Mesenchymal stem cell (in vitro differentiated cells and primary cell): ENCODE data around the gene FKRP.

ENCODE experiments used
- DNase-seq: peaks from one replicate; pipeline ENCODE4 v3.0.0-alpha.2; 2013
- H2AFZ ChIP-seq: one replicate; pipeline ENCODE4 v1.6.1; 2013; ENCODE audit warnings: low read depth, mild to moderate bottlenecking, control low read depth, inconsistent platforms, low read length, moderate library complexity
- H2AK5ac ChIP-seq: 2 replicates; pipeline ENCODE4 v1.6.1; 2013; ENCODE audit warnings: low read length, moderate library complexity, mild to moderate bottlenecking, inconsistent platforms; ENCODE audit not compliant: severe bottlenecking
- H2BK120ac ChIP-seq: one replicate; pipeline ENCODE4 v1.6.1; 2013; ENCODE audit warnings: low read depth, mild to moderate bottlenecking, inconsistent platforms, low read length, moderate library complexity
- H2BK12ac ChIP-seq, 2 experiments: one replicate each; pipeline ENCODE4 v1.6.1; 2013; ENCODE audit warnings: inconsistent platforms in 2 of 2, low read length in 2 of 2, mild to moderate bottlenecking in 2 of 2, moderate library complexity in 2 of 2, control low read depth in 1 of 2
- H2BK15ac ChIP-seq: one replicate; pipeline ENCODE4 v1.6.1; 2013; ENCODE audit warnings: mild to moderate bottlenecking, low read depth, inconsistent platforms; ENCODE audit not compliant: poor library complexity, severe bottlenecking
- H2BK5ac ChIP-seq: 2 replicates; pipeline ENCODE4 v1.6.1; 2013; ENCODE audit warnings: low read depth, mild to moderate bottlenecking, low read length, control low read depth, inconsistent platforms; ENCODE audit not compliant: poor library complexity, severe bottlenecking
- H3K14ac ChIP-seq, 2 experiments: one replicate each; pipeline ENCODE4 v1.6.1; 2013; ENCODE audit warnings: inconsistent platforms in 2 of 2, low read length in 2 of 2, control low read depth in 1 of 2, mild to moderate bottlenecking in 1 of 2, moderate library complexity in 1 of 2
- H3K18ac ChIP-seq, 2 experiments: one replicate each; pipeline ENCODE4 v1.6.1; 2013; ENCODE audit warnings: inconsistent platforms in 2 of 2, low read length in 2 of 2, control low read depth in 1 of 2, low read depth in 1 of 2, mild to moderate bottlenecking in 1 of 2
- H3K23ac ChIP-seq, 2 experiments: one replicate each; pipeline ENCODE4 v1.6.1; 2013; ENCODE audit warnings: inconsistent platforms in 2 of 2, low read length in 2 of 2, mild to moderate bottlenecking in 2 of 2, moderate library complexity in 2 of 2, control low read depth in 1 of 2
- H3K27ac ChIP-seq: 2 replicates; pipeline ENCODE4 v1.5.1; 2013; ENCODE audit warnings: mild to moderate bottlenecking, moderate library complexity, low read length, control low read depth, inconsistent platforms; ENCODE audit not compliant: poor library complexity, severe bottlenecking
- H3K27me3 ChIP-seq, 2 experiments: 2 replicates each; pipeline versions ENCODE4 v1.6.1 to v1.7.0; 2013; ENCODE audit warnings: low read length in 2 of 2, mild to moderate bottlenecking in 2 of 2, moderate library complexity in 2 of 2, control low read depth in 1 of 2, inconsistent platforms in 1 of 2; ENCODE audit not compliant: control insufficient read depth in 1 of 2, insufficient read depth in 1 of 2
- H3K36me3 ChIP-seq, 2 experiments: 2 replicates each; pipeline versions ENCODE4 v1.6.1 to v1.7.0; 2013; ENCODE audit warnings: low read length in 2 of 2, control low read depth in 1 of 2, inconsistent platforms in 1 of 2, low read depth in 1 of 2, mild to moderate bottlenecking in 1 of 2; ENCODE audit not compliant: insufficient read depth in 2 of 2, control insufficient read depth in 1 of 2
- H3K4ac ChIP-seq, 2 experiments: one replicate each; pipeline ENCODE4 v1.6.1; 2013; ENCODE audit warnings: inconsistent platforms in 2 of 2, low read length in 2 of 2, mild to moderate bottlenecking in 2 of 2, moderate library complexity in 2 of 2, control low read depth in 1 of 2, low read depth in 1 of 2
- H3K4me1 ChIP-seq: 2 replicates; pipeline ENCODE4 v1.6.1; 2013; ENCODE audit warnings: low read depth, low read length, control low read depth; ENCODE audit not compliant: control insufficient read depth, insufficient read depth
- H3K4me2 ChIP-seq: 2 replicates; pipeline ENCODE4 v1.6.1; 2013; ENCODE audit warnings: low read length, mild to moderate bottlenecking, inconsistent platforms; ENCODE audit not compliant: poor library complexity, severe bottlenecking
- H3K4me3 ChIP-seq, 2 experiments: 2 replicates each; pipeline versions ENCODE4 v1.5.1 to v1.7.0; 2013; ENCODE audit warnings: low read length in 2 of 2, mild to moderate bottlenecking in 2 of 2, control low read depth in 1 of 2, low read depth in 1 of 2; ENCODE audit not compliant: insufficient read depth in 1 of 2
- H3K79me1 ChIP-seq: replicated peaks from 2 replicates; pipeline ENCODE4 v1.6.1; 2013; ENCODE audit warnings: mild to moderate bottlenecking, control low read depth, low read length, inconsistent platforms; ENCODE audit not compliant: poor library complexity, severe bottlenecking
- H3K9ac ChIP-seq: 2 replicates; pipeline ENCODE4 v1.7.0; 2013; ENCODE audit warnings: mild to moderate bottlenecking, low read length, moderate library complexity
- H3K9me3 ChIP-seq: 2 replicates; pipeline ENCODE4 v1.7.0; 2013; ENCODE audit warnings: mild to moderate bottlenecking, low read length; ENCODE audit not compliant: control insufficient read depth
- H4K8ac ChIP-seq: one replicate; pipeline ENCODE4 v1.6.1; 2013; ENCODE audit warnings: inconsistent platforms, mild to moderate bottlenecking, low read length, moderate library complexity
- H4K91ac ChIP-seq: one replicate; pipeline ENCODE4 v1.6.1; 2013; ENCODE audit warnings: mild to moderate bottlenecking, low read length, inconsistent platforms
- WGBS: methylation state at CpG from one replicate; pipeline ENCODE4 v1.1.7; 2013; ENCODE audit warnings: mixed read lengths; 5-methylcytosine and 5-hydroxymethylcytosine counted together

The FKRP gene

DNA sequence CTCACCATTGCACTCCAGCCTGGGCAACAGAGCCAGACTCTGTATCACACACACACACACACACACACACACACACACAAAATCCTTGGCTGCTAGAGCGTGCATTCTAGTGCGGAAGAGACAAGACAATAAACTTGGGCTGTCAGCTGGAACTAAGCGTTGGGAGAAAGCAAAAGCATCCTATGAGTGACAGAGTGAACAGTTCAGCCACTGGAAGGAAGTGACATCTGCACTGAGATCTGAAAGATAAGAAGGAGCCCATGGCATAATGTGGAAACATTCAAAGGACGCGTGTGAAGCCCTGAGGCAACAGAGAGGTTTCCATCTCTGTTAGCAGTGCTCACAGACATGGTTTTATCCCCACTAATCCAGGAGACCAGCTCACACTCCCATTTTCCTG, 46.1 kb downstream of the FKRP start:
- H3K27me3 ChIP-seq = no peaks in the 10 kb centered on the region
- peak overlapping the region in 1 of 2 experiments; percentile 86 for H3K4ac ChIP-seq
- no peak overlapping the region for H2AK5ac ChIP-seq
- H2BK15ac ChIP-seq = peak overlapping the region; percentile 44
- no peak overlapping the region for H2BK120ac ChIP-seq
- H3K4me2 ChIP-seq = no peak overlapping the region
- H4K91ac ChIP-seq = no peak overlapping the region
- H3K27ac ChIP-seq = no peak overlapping the region
- H3K4me1 ChIP-seq = peaks cover 16% of the 10 kb centered on the region
- no peak overlapping the region for H2BK5ac ChIP-seq
- WGBS = 60% methylated on average over 5 of the region's 5 CpGs
- peak overlapping the region; percentile 33 for H4K8ac ChIP-seq
- peak; percentile 90 for DNase-seq
- H2AFZ ChIP-seq = no peak overlapping the region
- H3K36me3 ChIP-seq = no peaks in the 10 kb centered on the region
- H3K23ac ChIP-seq = no peak overlapping the region
- peak overlapping the region; percentile 26 to 65 for H3K18ac ChIP-seq
- no peak overlapping the region for H3K14ac ChIP-seq
- no peak overlapping the region for H3K9ac ChIP-seq
- peak overlapping the region; percentile 14 to 89 for H2BK12ac ChIP-seq
- no peaks in the 10 kb centered on the region for H3K9me3 ChIP-seq
- H3K79me1 ChIP-seq = no peaks in the 10 kb centered on the region
- H3K4me3 ChIP-seq = no peak overlapping the region

DNA sequence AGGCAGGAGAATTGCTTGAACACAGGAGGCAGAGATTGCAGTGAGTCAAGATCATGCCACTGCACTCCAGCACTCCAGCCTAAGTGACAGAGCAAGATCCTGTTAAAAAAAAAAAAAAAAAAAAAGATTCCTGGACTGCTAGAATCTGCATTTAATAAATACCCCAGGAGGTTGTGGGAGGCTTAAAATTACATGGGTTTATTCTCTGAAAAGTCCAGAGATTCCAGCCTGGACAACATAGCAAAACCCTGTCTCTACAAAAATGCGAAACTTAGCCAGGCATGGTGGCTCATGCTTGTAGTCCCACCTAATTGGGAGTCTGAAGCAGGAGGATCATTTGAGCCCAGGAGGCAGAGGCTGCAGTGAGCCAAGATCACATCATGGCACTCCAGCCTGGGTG, 52.0 kb downstream of the FKRP start:
- H2BK12ac ChIP-seq = no peak overlapping the region
- peaks cover 5% of the 10 kb centered on the region for H3K4me1 ChIP-seq
- no peak overlapping the region for H3K14ac ChIP-seq
- 100% methylated on average over 1 of the region's 1 CpG for WGBS
- H2AFZ ChIP-seq = no peak overlapping the region
- H3K36me3 ChIP-seq = no peaks in the 10 kb centered on the region
- H3K18ac ChIP-seq = no peak overlapping the region
- H2BK5ac ChIP-seq = no peak overlapping the region
- no peak overlapping the region for H4K8ac ChIP-seq
- H3K9ac ChIP-seq = no peak overlapping the region
- no peak for DNase-seq
- H2AK5ac ChIP-seq = no peak overlapping the region
- H2BK120ac ChIP-seq = no peak overlapping the region
- no peak overlapping the region for H3K4me3 ChIP-seq
- H2BK15ac ChIP-seq = no peak overlapping the region
- no peaks in the 10 kb centered on the region for H3K9me3 ChIP-seq
- H3K79me1 ChIP-seq = no peaks in the 10 kb centered on the region
- no peak overlapping the region for H3K4ac ChIP-seq
- H3K23ac ChIP-seq = no peak overlapping the region
- no peak overlapping the region for H3K4me2 ChIP-seq
- H3K27me3 ChIP-seq = no peaks in the 10 kb centered on the region
- H3K27ac ChIP-seq = no peak overlapping the region
- no peak overlapping the region for H4K91ac ChIP-seq

DNA sequence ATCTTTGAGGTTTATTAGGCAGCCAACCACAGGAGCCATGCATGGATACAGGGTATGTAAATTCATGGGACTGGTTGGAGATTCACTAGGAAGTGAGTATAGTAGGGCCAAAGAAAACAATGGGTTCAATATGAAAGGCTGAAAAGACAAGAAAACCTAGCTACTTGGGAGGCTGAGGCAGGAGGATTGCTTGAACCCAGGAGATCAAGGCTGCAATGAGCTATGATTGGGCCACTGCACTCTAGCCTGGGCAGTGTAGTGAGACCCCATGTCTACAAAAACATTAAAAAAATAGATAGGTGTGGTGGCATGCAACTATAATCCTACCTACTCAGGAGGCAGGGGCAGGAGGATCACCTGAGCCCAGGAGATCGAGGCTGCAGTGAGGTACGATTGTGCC, 52.9 kb downstream of the FKRP start:
- Histone ChIP-seq H3K4me1 (peaks cover 5% of the 10 kb centered on the region), H3K4me3 (no peak overlapping the region), H2AFZ (no peak overlapping the region), H3K4ac (no peak overlapping the region), H2BK15ac (no peak overlapping the region), H2BK120ac (no peak overlapping the region), H2BK12ac (no peak overlapping the region), H3K36me3 (no peaks in the 10 kb centered on the region), H3K79me1 (no peaks in the 10 kb centered on the region), H3K9me3 (no peaks in the 10 kb centered on the region), H3K9ac (no peak overlapping the region), H4K91ac (no peak overlapping the region), H3K4me2 (no peak overlapping the region), H2BK5ac (no peak overlapping the region), H3K18ac (no peak overlapping the region), H3K14ac (no peak overlapping the region), H2AK5ac (no peak overlapping the region), H3K27ac (no peak overlapping the region), H3K27me3 (no peaks in the 10 kb centered on the region), H3K23ac (no peak overlapping the region), H4K8ac (no peak overlapping the region)
- no peak for DNase-seq
- WGBS = no CpG with 5 or more reads among the region's 2 CpGs

DNA sequence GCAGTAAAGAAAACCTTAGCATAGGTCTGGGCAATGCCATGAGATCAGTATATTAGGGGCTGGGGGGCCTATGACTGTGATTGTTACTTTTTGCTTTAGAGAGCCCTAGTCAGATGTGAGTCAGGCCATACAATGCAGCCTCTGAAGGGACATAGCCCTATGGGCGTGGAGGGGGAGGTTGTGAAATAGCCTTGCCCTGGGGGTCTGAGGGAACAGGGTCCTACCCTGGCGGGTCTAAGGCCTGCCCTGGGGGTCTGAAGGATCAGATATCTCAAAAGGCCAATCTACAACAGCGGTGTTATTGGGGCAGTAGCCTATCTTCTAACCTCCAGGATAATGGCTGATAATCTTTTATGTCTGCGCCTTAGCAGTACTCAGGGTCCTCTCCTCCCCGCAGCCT, 56.3 kb downstream of the FKRP start:
- Histone ChIP-seq H4K8ac (no peak overlapping the region), H2AK5ac (no peak overlapping the region), H2BK5ac (no peak overlapping the region), H2BK120ac (no peak overlapping the region), H3K27ac (no peak overlapping the region), H3K79me1 (no peaks in the 10 kb centered on the region), H2BK12ac (no peak overlapping the region), H3K4me2 (no peak overlapping the region), H3K9ac (no peak overlapping the region), H3K14ac (no peak overlapping the region), H3K36me3 (no peaks in the 10 kb centered on the region), H2AFZ (no peak overlapping the region), H4K91ac (no peak overlapping the region), H3K27me3 (no peaks in the 10 kb centered on the region), H2BK15ac (no peak overlapping the region), H3K9me3 (no peaks in the 10 kb centered on the region), H3K18ac (no peak overlapping the region), H3K4me3 (no peak overlapping the region), H3K4me1 (no peaks in the 10 kb centered on the region), H3K4ac (no peak overlapping the region), H3K23ac (no peak overlapping the region)
- DNase-seq = no peak
- WGBS = 97% methylated on average over 5 of the region's 5 CpGs
